IMR-90 (cell line): ENCODE results near the gene KLHL8. TPM values are rescaled to one million over a fixed set of nuclear protein-coding genes. Genes with fewer than 3 reads are reported as not detected.

ENCODE experiments used
- ATAC-seq: fragments of 200-7000 bp; cut with Tn5 transposase; 2 replicates; pipeline ENCODE4 v1.9.1; 2020; ENCODE audit warnings: low read depth, mild to moderate bottlenecking, moderate library complexity
- BruUV-seq: library from RNA; stranded (reverse); fragments of 400-500 nt; replicated peaks from 2 replicates; lab custom pipeline; 2021; lab: Mats Ljungman, UMichigan
- CTCF ChIA-PET: fragments of 300-600 bp; formaldehyde crosslinking; extraction: SDS; loops from one replicate; lab custom pipeline; 2021; ENCODE audit warnings: antibody characterized with exemption; lab: Yijun Ruan, JAX
- POLR2A ChIA-PET: fragments of 300-600 bp; sonication (Branson Sonifier 250); formaldehyde crosslinking; loops from one replicate; lab custom pipeline; 2022; ENCODE audit warnings: antibody characterized with exemption; ENCODE audit not compliant: unreplicated experiment; lab: Charles Lee
- DNase-seq: peaks from one replicate; pipeline ENCODE4 v3.0.0; 2013
- H2AFZ ChIP-seq: replicated peaks from 2 replicates; pipeline ENCODE3; 2013; ENCODE audit warnings: low read length, mild to moderate bottlenecking; ENCODE audit not compliant: poor library complexity
- H2AK5ac ChIP-seq: 2 replicates; pipeline ENCODE4 v1.6.1; 2013; ENCODE audit warnings: low read depth, low read length, inconsistent platforms
- H2AK9ac ChIP-seq: replicated peaks from 2 replicates; pipeline ENCODE3; 2013; ENCODE audit warnings: mild to moderate bottlenecking, low read depth, low read length, moderate library complexity; ENCODE audit not compliant: poor library complexity
- H2BK120ac ChIP-seq: 2 replicates; pipeline ENCODE4 v1.6.1; 2013; ENCODE audit warnings: low read depth, low read length, inconsistent platforms
- H2BK15ac ChIP-seq: 3 replicates; pipeline ENCODE4 v1.6.1; 2013; ENCODE audit warnings: low read depth, low read length, inconsistent platforms
- H2BK20ac ChIP-seq: 2 replicates; pipeline ENCODE4 v1.6.1; 2013; ENCODE audit warnings: low read depth, mild to moderate bottlenecking, inconsistent platforms, low read length, moderate library complexity
- H2BK5ac ChIP-seq: 2 replicates; pipeline ENCODE4 v1.6.1; 2013; ENCODE audit warnings: mild to moderate bottlenecking, low read depth, low read length, inconsistent platforms; ENCODE audit not compliant: poor library complexity, severe bottlenecking
- H3K14ac ChIP-seq: replicated peaks from 2 replicates; pipeline ENCODE4 v1.6.1; 2013; ENCODE audit warnings: low read depth, low read length, inconsistent platforms
- H3K18ac ChIP-seq: 2 replicates; pipeline ENCODE4 v1.6.1; 2013; ENCODE audit warnings: low read depth, low read length, control low read depth
- H3K23ac ChIP-seq: 2 replicates; pipeline ENCODE4 v1.6.1; 2013; ENCODE audit warnings: low read depth, low read length, inconsistent platforms
- H3K27ac ChIP-seq: 2 replicates; pipeline ENCODE4 v1.5.1; 2013; ENCODE audit warnings: mild to moderate bottlenecking, control low read depth, low read length; ENCODE audit not compliant: insufficient read depth
- H3K27me3 ChIP-seq: 2 replicates; pipeline ENCODE4 v1.6.1; 2013; ENCODE audit warnings: low read length; ENCODE audit not compliant: control insufficient read depth, insufficient read depth
- H3K36me3 ChIP-seq: 2 replicates; pipeline ENCODE4 v1.6.1; 2013; ENCODE audit warnings: low read length, mixed read lengths; ENCODE audit not compliant: control insufficient read depth, insufficient read depth
- H3K4ac ChIP-seq: 2 replicates; pipeline ENCODE4 v1.6.1; 2013; ENCODE audit warnings: low read depth, low read length, inconsistent platforms
- H3K4me1 ChIP-seq: 2 replicates; pipeline ENCODE4 v1.6.1; 2013; ENCODE audit warnings: low read length, mixed read lengths; ENCODE audit not compliant: control insufficient read depth, insufficient read depth
- H3K4me2 ChIP-seq: 2 replicates; pipeline ENCODE4 v1.6.1; 2013; ENCODE audit warnings: low read depth, mild to moderate bottlenecking, control low read depth, low read length, moderate library complexity
- H3K4me3 ChIP-seq: 2 replicates; pipeline ENCODE4 v1.5.1; 2013; ENCODE audit warnings: low read depth, mild to moderate bottlenecking, control low read depth, low read length, moderate library complexity; ENCODE audit not compliant: insufficient read depth
- H3K56ac ChIP-seq: 2 replicates; pipeline ENCODE4 v1.6.1; 2013; ENCODE audit warnings: low read length, inconsistent platforms; ENCODE audit not compliant: insufficient read depth; ENCODE audit errors: extremely low read depth
- H3K79me1 ChIP-seq, 2 experiments: 2 replicates each; pipeline ENCODE4 v1.6.1; 2013; ENCODE audit warnings: low read length in 2 of 2, inconsistent platforms in 1 of 2, low read depth in 1 of 2
- H3K9ac ChIP-seq: 2 replicates; pipeline ENCODE4 v1.6.1; 2013; ENCODE audit warnings: low read depth, low read length, control low read depth
- H3K9me1 ChIP-seq: 2 replicates; pipeline ENCODE4 v1.6.1; 2013; ENCODE audit warnings: low read length, inconsistent platforms; ENCODE audit not compliant: insufficient read depth
- H3K9me3 ChIP-seq: 2 replicates; pipeline ENCODE4 v1.6.1; 2013; ENCODE audit warnings: low read length; ENCODE audit not compliant: control insufficient read depth, insufficient read depth
- H4K20me1 ChIP-seq: 2 replicates; pipeline ENCODE4 v1.6.1; 2013; ENCODE audit warnings: low read length, inconsistent platforms; ENCODE audit not compliant: insufficient read depth
- H4K5ac ChIP-seq: 2 replicates; pipeline ENCODE4 v1.6.1; 2013; ENCODE audit warnings: mild to moderate bottlenecking, low read depth, low read length, control low read depth
- H4K8ac ChIP-seq, 2 experiments: 2 replicates each; pipeline ENCODE4 v1.6.1; 2013; ENCODE audit warnings: low read depth in 2 of 2, low read length in 2 of 2, control low read depth in 1 of 2, inconsistent platforms in 1 of 2
- H4K91ac ChIP-seq: 2 replicates; pipeline ENCODE4 v1.6.1; 2013; ENCODE audit warnings: low read depth, low read length, inconsistent platforms; ENCODE audit not compliant: insufficient read depth
- RCOR1 ChIP-seq: IDR thresholded peaks from 2 replicates; pipeline ENCODE4 v1.6.1; 2012; ENCODE audit warnings: mild to moderate bottlenecking, low read length, improper control_type of control experiment; ENCODE audit not compliant: insufficient replicate concordance
- WGBS, 2 experiments: methylation state at CpG; one replicate each; pipeline versions ENCODE4 v1.1.5 to v1.1.7; 2013; ENCODE audit warnings: missing lambda C conversion rate in 2 of 2; ENCODE audit not compliant: insufficient read length in 1 of 2; ENCODE audit errors: extremely low coverage in 2 of 2; 5-methylcytosine and 5-hydroxymethylcytosine counted together
- dilution Hi-C: fragments of 300-500 bp; cut with HindIII; formaldehyde crosslinking; loops from one replicate; pipeline ENCODE4 v1.14.3; 2018; ENCODE audit warnings: low sequenced_read_pairs; ENCODE audit not compliant: unreplicated experiment
- in situ Hi-C: fragments of 300-500 bp; cut with MboI; formaldehyde crosslinking; loops from 3 replicates; pipeline ENCODE4 v1.14.3; 2019; ENCODE audit warnings: low sequenced_read_pairs, inconsistent platforms, mixed read lengths
- intact Hi-C: fragments of 100-400 bp; cut with micrococcal nuclease; formaldehyde crosslinking; loops from 2 replicates; pipeline ENCODE4 v1.10.0; 2022
- polyA plus RNA-seq, 3 experiments: library from polyadenylated mRNA; depleted of rRNA; stranded (reverse); fragments of >200 nt; gene quantifications; 2 replicates each; pipeline ENCODE4 v1.2.3, GENCODE V29; 2012; ENCODE audit warnings: low replicate concordance in 1 of 3
- total RNA-seq: library from RNA; depleted of rRNA; stranded (reverse); fragments of >200 nt; gene quantifications from 2 replicates; pipeline ENCODE4 v1.2.3, GENCODE V29; 2012
- TF ChIP-seq, protein P1 (sequence below): conservative IDR thresholded peaks from 2 replicates; pipeline ENCODE4 v1.5.1; 2012; ENCODE audit warnings: mild to moderate bottlenecking, low read depth, low read length, improper control_type of control experiment

Gene KLHL8
- total and polyA plus RNA-seq, 2 of the 4 experiments (the other 2 are of a cell fraction), result 3.1 to 9.5 TPM

DNA sequence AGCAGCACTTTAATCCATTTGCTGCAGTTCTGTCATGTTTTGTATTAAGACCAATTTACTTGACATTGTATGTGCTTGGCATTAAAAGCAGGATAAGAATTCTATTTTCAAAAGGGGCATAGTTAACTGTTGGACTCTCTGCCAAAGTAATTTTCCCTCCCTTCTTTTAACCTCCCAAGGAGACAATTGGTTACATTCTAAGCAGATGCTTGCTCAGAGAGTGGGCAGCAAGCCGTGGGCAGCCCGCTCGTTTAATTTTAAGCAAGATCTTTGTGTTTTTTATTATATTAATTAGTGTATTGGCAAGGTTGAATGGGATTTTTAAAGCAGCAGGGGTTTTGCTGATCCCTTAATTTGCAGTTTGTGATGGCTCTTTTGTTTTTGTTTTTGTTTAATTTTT lies 37.1 kb upstream of the KLHL8 start:
- no peak overlapping the region for H2BK120ac ChIP-seq
- no peak for ATAC-seq
- dilution Hi-C loops, result no loop called here
- no peak overlapping the region for H3K4ac ChIP-seq
- H3K79me1 ChIP-seq, result no peaks in the 10 kb centered on the region
- H4K5ac ChIP-seq, result no peak overlapping the region
- intact Hi-C loops, result no loop called here
- TF ChIP-seq, protein P1, sequence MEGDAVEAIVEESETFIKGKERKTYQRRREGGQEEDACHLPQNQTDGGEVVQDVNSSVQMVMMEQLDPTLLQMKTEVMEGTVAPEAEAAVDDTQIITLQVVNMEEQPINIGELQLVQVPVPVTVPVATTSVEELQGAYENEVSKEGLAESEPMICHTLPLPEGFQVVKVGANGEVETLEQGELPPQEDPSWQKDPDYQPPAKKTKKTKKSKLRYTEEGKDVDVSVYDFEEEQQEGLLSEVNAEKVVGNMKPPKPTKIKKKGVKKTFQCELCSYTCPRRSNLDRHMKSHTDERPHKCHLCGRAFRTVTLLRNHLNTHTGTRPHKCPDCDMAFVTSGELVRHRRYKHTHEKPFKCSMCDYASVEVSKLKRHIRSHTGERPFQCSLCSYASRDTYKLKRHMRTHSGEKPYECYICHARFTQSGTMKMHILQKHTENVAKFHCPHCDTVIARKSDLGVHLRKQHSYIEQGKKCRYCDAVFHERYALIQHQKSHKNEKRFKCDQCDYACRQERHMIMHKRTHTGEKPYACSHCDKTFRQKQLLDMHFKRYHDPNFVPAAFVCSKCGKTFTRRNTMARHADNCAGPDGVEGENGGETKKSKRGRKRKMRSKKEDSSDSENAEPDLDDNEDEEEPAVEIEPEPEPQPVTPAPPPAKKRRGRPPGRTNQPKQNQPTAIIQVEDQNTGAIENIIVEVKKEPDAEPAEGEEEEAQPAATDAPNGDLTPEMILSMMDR, result no peak
- no peak for TF ChIP-seq RCOR1
- in situ Hi-C loops, result no loop called here
- no peak overlapping the region for H3K4me3 ChIP-seq
- H2AK9ac ChIP-seq, result no peak overlapping the region
- H3K9me1 ChIP-seq, result no peaks in the 10 kb centered on the region
- no peak overlapping the region for H3K18ac ChIP-seq
- H2BK15ac ChIP-seq, result no peak overlapping the region
- no peak overlapping the region for H2AFZ ChIP-seq
- H3K36me3 ChIP-seq, result no peaks in the 10 kb centered on the region
- no TSS peak for BruUV-seq
- WGBS, 2 experiments, result no CpG with 5 or more reads among the region's 3 CpGs
- no peak for DNase-seq
- H3K9ac ChIP-seq, result no peak overlapping the region
- ChIA-PET POLR2A (interaction anchor here (0.6 kb wide), 1 partner anchor 227 kb away, joined by 3 read pairs; no protein-coding TSS in a partner anchor), CTCF (no interaction called here)
- H2AK5ac ChIP-seq, result no peak overlapping the region
- H3K4me2 ChIP-seq, result no peak overlapping the region
- H3K23ac ChIP-seq, result no peak overlapping the region
- H3K9me3 ChIP-seq, result no peaks in the 10 kb centered on the region
- no peak overlapping the region for H4K8ac ChIP-seq
- H4K91ac ChIP-seq, result no peak overlapping the region
- no peak overlapping the region for H3K27ac ChIP-seq
- H2BK5ac ChIP-seq, result no peak overlapping the region
- no peaks in the 10 kb centered on the region for H3K4me1 ChIP-seq
- no peak overlapping the region for H3K56ac ChIP-seq
- H4K20me1 ChIP-seq, result no peaks in the 10 kb centered on the region
- no peak overlapping the region for H3K14ac ChIP-seq
- H2BK20ac ChIP-seq, result no peak overlapping the region
- H3K27me3 ChIP-seq, result no peaks in the 10 kb centered on the region; the same call in 1 of the 2 replicates
